Measurements from ENCODE around the gene FGG. TPM values are rescaled to one million over a fixed set of nuclear protein-coding genes. Genes with fewer than 3 reads are reported as not detected.

Gene FGG
- total and polyA plus RNA-seq, 2 donors from 2014 or later = 1.8 to 2.8 TPM

DNA sequence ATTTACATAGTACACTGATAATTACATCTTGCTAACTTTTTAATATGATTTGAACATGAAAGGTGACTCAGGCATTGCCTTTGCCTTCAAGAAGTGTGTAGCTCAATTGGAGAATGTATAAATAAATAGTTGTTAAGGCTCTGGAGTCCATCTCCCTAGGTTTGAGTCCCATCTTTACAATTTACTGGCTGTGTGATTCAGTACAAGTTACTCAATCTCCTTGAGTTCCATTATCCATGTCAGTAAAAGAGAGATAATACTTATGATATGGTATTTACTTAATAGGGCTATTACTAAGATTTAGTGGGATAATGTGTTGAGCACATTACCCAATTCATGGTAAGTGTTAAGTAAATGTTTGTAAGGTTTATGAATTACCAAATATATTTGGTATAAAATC, 1.9 kb upstream of the FGG start:
- Histone ChIP-seq H3K9ac (ENCODE audit: low read length in 3 of 3) (no peak overlapping the region), H3K27me3 (ENCODE audit: control insufficient read depth, insufficient read depth, low read length) (no peaks in the 10 kb centered on the region), H3K9me3 (ENCODE audit: control insufficient read depth in 2 of 3, insufficient read depth in 1 of 3, low read length in 3 of 3) (no peaks in the 10 kb centered on the region), H3K36me3 (ENCODE audit: control insufficient read depth in 2 of 3, insufficient read depth in 3 of 3, low read length in 3 of 3) (no peaks in the 10 kb centered on the region), H3K4me3 (ENCODE audit: low read length in 3 of 3) (no peak overlapping the region), H3K27ac (ENCODE audit: low read depth in 2 of 2, low read length in 2 of 2) (no peak overlapping the region), H3K4me1 (ENCODE audit: control insufficient read depth in 2 of 3, insufficient read depth in 2 of 3, low read depth in 1 of 3, low read length in 3 of 3) (no peaks in the 10 kb centered on the region)
- intact Hi-C loops (cut with DNase I) = no loop called here
- no peak for FAIRE-seq
- TF ChIP-seq CTCF (IDR thresholded peaks at IDR 0.05; ENCODE audit: borderline replicate concordance, extremely low read depth, insufficient read depth) = no peak
- DNase-seq = no peak

DNA sequence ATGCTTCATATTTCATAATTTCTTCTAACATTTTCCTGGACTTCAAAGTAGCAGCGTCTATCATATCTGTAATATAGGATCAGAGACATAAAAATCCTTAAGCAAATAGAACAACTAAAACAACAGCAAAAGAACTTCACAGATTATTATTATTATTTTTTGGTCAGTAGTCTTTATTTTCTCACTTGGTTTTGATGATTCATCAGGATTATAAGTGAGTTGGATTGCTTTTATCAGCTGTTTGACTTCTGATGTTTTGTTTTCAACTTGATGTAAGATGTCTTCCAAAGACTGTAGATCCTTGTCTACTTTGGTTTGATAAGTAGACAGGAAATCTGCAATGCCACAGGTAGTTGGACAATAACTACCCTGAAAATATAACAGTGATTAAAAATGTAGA, 623 bp downstream of the FGG start:
- no peak overlapping the region for H3K9ac ChIP-seq (ENCODE audit: low read length in 3 of 3)
- H3K36me3 ChIP-seq (ENCODE audit: control insufficient read depth in 2 of 3, insufficient read depth in 3 of 3, low read length in 3 of 3) = no peaks in the 10 kb centered on the region
- DNase-seq (no peak), FAIRE-seq (no peak)
- no peak for TF ChIP-seq CTCF (IDR thresholded peaks at IDR 0.05; ENCODE audit: borderline replicate concordance, extremely low read depth, insufficient read depth)
- no peaks in the 10 kb centered on the region for H3K9me3 ChIP-seq (ENCODE audit: control insufficient read depth in 2 of 3, insufficient read depth in 1 of 3, low read length in 3 of 3)
- no peak overlapping the region for H3K4me3 ChIP-seq (ENCODE audit: low read length in 3 of 3)
- intact Hi-C loops (cut with DNase I) = no loop called here
- no peaks in the 10 kb centered on the region for H3K4me1 ChIP-seq (ENCODE audit: control insufficient read depth in 2 of 3, insufficient read depth in 2 of 3, low read depth in 1 of 3, low read length in 3 of 3)
- H3K27me3 ChIP-seq (ENCODE audit: control insufficient read depth, insufficient read depth, low read length) = no peaks in the 10 kb centered on the region
- H3K27ac ChIP-seq (ENCODE audit: low read depth in 2 of 2, low read length in 2 of 2) = no peak overlapping the region

GRCh38 chr4:154610582-154610981, 1.9 kb downstream of the FGG start:
- intact Hi-C loops (cut with DNase I) = no loop called here
- FAIRE-seq = no peak
- H3K4me3 ChIP-seq (ENCODE audit: low read length in 3 of 3) = no peak overlapping the region

More at GRCh38 chr4:154610582-154610981, 1.9 kb downstream of the FGG start:
- no peak overlapping the region for H3K9ac ChIP-seq (ENCODE audit: low read length in 3 of 3)
- no peak overlapping the region for H3K27ac ChIP-seq (ENCODE audit: low read depth in 2 of 2, low read length in 2 of 2)
- DNase-seq = no peak
- H3K27me3 ChIP-seq (ENCODE audit: control insufficient read depth, insufficient read depth, low read length) = no peaks in the 10 kb centered on the region
- H3K36me3 ChIP-seq (ENCODE audit: control insufficient read depth in 2 of 3, insufficient read depth in 3 of 3, low read length in 3 of 3) = no peaks in the 10 kb centered on the region
- no peak for TF ChIP-seq CTCF (IDR thresholded peaks at IDR 0.05; ENCODE audit: borderline replicate concordance, extremely low read depth, insufficient read depth)
- no peaks in the 10 kb centered on the region for H3K4me1 ChIP-seq (ENCODE audit: control insufficient read depth in 2 of 3, insufficient read depth in 2 of 3, low read depth in 1 of 3, low read length in 3 of 3)
- H3K9me3 ChIP-seq (ENCODE audit: control insufficient read depth in 2 of 3, insufficient read depth in 1 of 3, low read length in 3 of 3) = no peaks in the 10 kb centered on the region

Data from kidney (tissue), 14 donors.